OCI-LY7 (cell line): ENCODE measurements around the gene SDCCAG8.

Experiments
- CTCF ChIP-seq: fragments of 200-600 bp; sonication (generic); conservative IDR thresholded peaks from 2 replicates; pipeline ENCODE4 v1.5.1; 2014; ENCODE audit warnings: mild to moderate bottlenecking, antibody characterized with exemption, low read length, moderate library complexity, mixed read lengths
- EZH2phosphoT487 ChIP-seq: fragments of 200-600 bp; sonication (generic); IDR thresholded peaks from 2 replicates; pipeline ENCODE4 v1.6.1; 2018; ENCODE audit warnings: low read depth, borderline replicate concordance, mild to moderate bottlenecking, mixed run types, antibody characterized with exemption, low read length, moderate library complexity, mixed read lengths

GRCh38 chr1:243422362-243422761, 166.5 kb downstream of the SDCCAG8 start:
- TF ChIP-seq CTCF (no peak), EZH2phosphoT487 (no peak)
